GM19372 (cell line): Measurements from ENCODE around the gene CLDN7.
"Not testable (repeated sequence)": the region's sequence is repeated elsewhere in the genome, so short reads cannot be mapped to it uniquely, and the experiment has no call there.

Experiments
- ATAC-seq: cut with Tn5 transposase; IDR thresholded peaks from one replicate; pipeline ENCODE4 v1.9.1; 2021; ENCODE audit warnings: mild to moderate bottlenecking, low read depth, moderate library complexity; ENCODE audit not compliant: unreplicated experiment

Gene CLDN7

DNA sequence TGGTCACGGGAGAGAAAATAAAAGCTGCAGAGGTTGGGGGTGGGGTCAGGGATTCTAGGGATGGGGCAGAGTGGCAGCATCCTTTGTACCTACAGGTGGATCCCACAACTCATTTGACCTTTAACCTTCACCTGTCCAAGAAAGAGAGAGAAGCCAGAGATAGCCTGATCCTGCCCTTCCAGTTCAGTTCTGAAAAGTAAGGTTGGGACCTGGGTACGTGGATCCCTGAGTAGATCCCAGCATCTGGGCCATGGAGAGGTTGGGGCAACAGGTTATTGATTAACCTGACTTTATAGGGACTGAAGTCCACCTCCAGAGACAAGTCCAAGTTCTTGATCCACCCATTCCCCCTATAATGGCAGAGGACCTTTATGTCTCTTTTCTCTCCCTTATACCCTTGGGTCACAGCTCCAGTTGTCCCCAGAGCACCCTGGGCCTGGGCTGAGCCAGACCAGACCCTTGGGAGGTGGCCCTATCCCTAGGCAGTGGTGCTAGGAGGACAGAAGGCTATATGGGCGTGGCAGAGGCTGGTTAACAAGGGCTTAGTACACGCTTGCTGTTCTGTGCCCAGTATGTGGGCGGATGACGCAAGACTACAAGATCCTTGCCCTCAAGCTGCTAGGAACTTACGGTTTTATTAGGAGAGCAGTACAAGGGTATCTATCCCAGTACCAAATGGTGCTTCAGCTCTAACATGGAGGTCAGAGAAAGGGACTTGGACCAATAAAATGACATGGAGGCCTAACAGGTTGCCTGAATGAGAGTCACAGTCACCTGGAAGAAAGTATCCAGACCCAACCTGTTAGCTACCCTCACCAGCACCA lies 3.3 kb downstream of the CLDN7 start:
- ATAC-seq, result no peak

GRCh38 chr17:7256766-7257456 lies 5.4 kb downstream of the CLDN7 start:
- ATAC-seq, result no peak

GRCh38 chr17:7254511-7254910 lies 7.8 kb downstream of the CLDN7 start:
- ATAC-seq, result no peak

GRCh38 chr17:7253082-7253481 lies 9.2 kb downstream of the CLDN7 start:
- ATAC-seq, result no peak

DNA sequence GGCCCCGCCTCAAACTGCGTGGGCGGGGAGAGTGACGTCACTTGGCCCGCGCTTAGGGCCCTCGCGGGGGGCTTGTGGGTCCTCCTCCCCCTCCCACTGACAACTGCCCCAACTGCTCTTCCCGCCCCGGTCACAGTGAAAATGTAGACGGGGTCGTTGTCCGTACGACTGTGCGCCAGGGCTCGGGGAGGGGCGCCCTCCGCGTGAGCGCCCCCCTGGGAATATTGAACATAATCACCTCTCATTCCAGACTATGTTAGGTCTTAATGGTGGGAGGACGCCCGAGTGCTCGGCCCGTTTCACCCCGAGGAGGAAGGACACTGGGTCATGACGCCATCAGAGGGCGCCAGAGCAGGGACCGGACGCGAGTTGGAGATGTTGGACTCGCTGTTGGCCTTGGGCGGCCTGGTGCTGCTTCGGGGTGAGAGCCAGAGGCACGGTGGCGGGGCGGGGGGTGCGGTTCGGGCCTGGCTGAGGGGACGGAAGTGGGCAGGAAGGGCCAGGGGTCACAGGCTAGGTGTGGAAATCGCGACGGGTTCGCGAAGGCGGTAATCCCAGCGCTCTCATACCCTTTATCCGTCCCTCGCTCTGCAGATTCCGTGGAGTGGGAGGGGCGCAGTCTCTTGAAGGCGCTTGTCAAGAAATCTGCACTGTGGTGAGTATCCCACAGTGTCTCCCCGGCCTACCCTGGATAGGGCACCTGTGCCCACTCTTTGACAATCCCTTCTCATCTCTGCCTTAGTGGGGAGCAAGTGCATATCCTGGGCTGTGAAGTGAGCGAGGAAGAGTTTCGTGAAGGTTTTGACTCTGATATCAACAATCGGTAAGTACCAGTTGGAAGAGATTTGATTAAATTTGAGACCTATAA lies 9.9 kb downstream of the CLDN7 start, which contains the start of gene ELP5:
Gene ELP5 (plus strand): TSS at position 40 of the 868 bp plus-strand sequence. CDS start 336 bp downstream, at position 376.
- peak; percentile 47 for ATAC-seq

DNA sequence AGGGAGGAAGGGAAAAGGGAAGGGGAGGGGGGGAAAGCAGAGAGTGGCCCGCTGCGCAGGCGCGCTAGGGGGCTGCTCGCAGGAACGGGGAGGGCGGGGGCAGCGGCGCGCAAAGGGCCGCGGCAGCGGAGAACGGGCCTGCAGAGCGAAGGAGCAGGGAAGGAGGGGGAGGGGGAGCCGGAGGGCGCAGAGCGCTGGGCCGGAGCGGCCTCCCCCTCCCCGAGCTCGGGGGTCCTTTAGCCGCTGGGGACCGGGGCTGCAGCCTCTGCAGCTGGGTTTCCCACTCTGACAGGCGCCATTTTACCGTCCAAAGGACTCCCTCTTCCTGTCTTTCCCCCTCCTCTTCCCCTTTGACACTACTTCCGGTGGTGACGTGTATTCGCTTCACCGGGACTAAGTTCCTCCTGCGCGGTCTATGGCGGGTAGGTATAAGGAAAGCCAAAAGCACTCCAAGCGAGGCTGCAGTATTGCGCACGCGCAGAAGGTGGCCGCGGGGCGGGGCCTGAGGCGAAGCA lies 10.6 kb downstream of the CLDN7 start, which contains the start of gene CTDNEP1:
Gene CTDNEP1 (minus strand): TSS at position 74 of the 515 bp plus-strand sequence. CDS start 438 bp downstream, outside the sequence.
- ATAC-seq, result peak; percentile 83

DNA sequence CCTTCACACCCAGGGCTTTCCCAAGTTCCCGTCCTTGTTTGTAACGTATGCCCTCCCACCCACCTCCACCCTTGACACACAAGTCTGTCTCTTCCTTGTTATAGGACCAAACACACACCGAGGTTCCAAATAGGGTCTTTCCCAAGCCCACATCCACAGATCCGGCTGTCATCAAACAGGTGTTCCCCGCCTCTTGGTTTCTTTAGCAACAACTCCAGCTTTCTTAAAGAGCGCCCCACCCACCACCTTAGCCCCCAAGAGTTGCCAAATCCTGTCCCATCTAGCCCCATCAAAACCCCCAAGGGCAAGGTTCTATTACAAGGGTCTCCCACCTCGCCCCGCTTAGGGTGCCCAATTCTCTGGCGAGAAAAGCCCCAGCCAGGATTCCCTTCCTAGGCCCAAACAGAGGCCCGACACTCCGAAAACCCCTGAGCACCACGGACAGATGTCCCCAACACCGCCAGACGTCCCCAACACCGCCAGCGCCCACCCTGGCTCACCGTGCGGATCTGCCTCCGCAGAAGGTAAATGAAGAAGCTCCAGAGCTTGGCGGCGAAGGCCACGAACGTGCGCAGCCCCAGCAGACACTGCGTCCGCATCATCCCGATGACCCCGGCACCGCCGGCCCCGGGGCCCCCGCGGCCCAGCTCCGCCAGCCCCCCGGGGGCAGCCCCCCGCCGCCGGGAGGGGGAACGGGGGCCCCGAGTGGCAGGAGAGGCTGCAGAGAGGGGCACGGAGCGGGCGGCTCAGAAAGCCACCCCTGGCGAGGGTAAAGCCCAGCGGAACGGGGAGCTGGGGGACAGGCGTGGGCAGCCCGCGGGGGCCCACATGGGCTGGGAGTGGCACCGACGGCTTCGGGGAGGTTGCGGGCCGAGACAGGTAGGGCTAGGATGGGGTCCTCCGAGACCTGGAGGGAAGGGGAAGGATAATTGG lies 11.3 kb downstream of the CLDN7 start:
- no peak for ATAC-seq

DNA sequence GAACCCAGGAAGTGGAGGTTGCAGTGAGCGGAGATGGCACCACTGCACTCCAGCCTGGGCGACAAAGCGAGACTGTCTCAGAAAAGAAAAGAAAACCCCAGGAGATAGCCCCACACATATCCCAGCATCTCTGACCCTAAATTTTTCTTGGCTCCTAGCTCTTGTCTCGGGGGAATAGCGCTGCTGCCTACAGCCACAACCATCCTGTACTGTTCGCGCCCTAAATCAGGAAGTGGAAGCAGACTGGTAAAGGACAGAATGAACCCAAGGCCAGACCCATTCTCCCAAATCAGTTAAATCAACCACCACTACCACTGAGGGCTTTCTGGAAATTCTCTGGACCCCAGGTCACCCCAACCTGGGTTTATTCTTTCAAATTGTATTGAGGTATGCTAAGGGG lies 12.4 kb downstream of the CLDN7 start:
- ATAC-seq, result no peak

GRCh38 chr17:7249214-7249613 lies 13.1 kb downstream of the CLDN7 start:
- no peak for ATAC-seq

- no peak for ATAC-seq
Observed at GRCh38 chr17:7248796-7249195, 13.5 kb downstream of the CLDN7 start.

GRCh38 chr17:7246779-7247178 lies 15.5 kb downstream of the CLDN7 start:
- no peak for ATAC-seq

DNA sequence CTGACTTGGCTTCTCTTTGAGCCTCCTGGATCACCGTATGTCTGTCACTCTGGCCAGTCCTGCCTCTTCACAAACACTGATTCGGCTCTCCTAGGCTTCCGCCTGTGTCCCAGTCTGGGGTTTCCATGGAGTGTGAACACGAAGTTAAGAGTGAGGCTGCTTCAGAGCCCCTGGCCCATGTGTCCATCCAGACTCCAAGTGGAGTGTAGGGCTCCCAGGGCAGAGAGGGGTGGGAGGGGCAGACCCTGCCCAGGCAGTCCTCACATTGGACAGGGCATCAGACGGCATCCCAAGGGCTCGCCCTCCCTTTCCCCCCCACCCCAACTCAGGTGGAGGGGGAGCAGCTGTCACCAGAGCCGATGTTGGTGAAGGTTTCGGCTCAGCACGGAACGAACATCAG lies 18.4 kb downstream of the CLDN7 start:
- not testable (repeated sequence) for ATAC-seq

DNA sequence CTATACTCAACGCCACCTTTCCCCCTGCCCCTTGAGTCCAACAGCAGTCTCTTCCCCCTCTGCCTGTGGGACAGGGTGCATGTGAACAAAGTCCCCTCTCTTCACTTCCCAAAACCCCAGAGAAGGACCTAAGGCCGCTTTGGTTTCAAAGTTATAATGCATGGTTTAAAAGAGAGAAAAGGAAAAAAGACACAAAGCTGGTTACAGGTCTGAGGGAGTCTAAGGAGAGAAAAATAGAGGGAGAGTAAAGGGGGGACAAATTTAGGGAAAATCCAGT lies 18.9 kb downstream of the CLDN7 start:
- ATAC-seq, result no peak

- ATAC-seq, result peak; percentile 44
Observed at GRCh38 chr17:7242717-7243452, 19.4 kb downstream of the CLDN7 start.

DNA sequence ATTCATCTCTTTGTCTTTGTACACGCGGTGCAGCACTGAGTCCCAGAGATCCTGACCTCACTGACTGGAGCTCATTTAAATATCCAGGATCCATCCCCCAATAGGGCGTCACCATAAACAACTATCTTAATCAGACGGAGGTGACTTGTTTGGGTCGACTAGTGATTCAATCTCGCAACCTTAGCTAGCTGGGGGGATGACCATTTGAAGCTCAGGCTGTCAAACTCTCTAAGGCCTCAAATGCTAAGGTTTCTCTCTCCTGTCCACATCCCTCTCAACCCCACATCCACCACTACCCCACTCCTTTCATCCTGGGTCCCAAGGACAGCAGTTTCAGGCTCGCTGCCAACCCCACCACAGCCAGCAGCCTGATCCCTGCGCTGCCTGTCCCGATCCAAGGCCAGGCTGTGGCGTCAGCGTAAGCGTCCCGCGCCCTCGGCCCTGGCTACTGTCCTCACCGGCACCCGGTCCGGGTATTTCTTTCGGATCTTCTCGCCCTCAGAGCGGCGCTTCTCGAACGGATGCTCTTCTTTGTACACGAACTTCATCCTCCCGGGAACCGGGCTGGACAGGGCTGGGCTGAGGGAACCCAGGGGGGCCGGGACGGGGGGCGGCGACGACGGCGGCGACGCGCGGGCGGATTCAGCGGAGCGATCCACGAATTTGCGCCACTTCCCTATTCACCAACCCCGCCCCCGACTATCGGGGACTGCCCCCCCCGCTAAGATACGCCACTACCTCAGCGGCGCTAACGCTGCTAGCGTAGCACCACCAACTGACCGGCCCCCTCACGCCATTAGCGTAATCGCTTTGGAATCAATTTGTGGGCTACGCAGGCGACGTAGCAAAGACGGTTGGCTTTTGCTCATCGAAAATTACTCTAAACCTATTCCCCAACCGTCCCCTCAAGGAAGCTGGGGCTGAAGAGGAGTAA lies 20.2 kb downstream of the CLDN7 start, which contains the start of gene GABARAP:
Gene GABARAP (minus strand): TSS at position 667 of the 934 bp plus-strand sequence. CDS start 119 bp downstream, at position 548.
- ATAC-seq, result peak; percentile 22

DNA sequence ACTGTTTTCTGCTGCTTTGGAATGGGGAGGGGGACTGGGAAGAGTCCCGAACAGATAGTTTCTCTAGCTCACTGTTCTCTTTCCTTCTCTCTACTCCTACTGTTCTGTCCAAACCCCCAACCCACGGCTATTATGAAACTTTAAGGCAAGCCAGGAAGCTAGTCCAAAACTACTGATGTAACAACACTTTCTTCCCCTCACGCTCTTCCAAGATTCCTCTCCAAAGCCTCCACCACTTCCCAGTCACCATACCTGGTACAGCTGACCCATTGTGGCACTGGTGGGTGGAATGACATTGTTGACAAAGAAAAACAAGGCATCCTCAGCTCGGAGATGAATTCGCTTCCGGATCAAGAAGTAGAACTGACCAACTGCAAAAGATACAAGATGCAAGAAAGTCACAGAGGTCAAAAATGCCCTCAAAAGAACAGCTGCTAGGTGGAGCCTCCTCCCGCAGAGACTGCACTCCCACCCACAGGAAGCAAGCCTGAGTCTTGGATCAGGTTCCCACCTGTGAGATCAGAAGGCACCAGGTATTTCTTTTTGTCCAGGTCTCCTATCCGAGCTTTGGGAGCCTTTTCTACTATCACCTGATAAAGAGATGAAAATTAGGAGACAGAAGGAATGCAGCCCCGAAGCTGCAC lies 21.1 kb downstream of the CLDN7 start:
- no peak for ATAC-seq

GRCh38 chr17:7240375-7240774 lies 21.9 kb downstream of the CLDN7 start:
- no peak for ATAC-seq
